ES-I3 (cell line): ENCODE results near the gene KRT7.

Experiments used
- H3K36me3 ChIP-seq: 2 replicates; pipeline ENCODE4 v1.6.1; 2013; ENCODE audit warnings: mild to moderate bottlenecking, low read length, control low read depth, moderate library complexity; ENCODE audit not compliant: insufficient read depth
- H3K4me1 ChIP-seq: 2 replicates; pipeline ENCODE4 v1.6.1; 2013; ENCODE audit warnings: mild to moderate bottlenecking, control low read depth, low read length; ENCODE audit not compliant: insufficient read depth
- H3K9ac ChIP-seq: 2 replicates; pipeline ENCODE4 v1.6.1; 2013; ENCODE audit warnings: low read depth, mild to moderate bottlenecking, low read length, moderate library complexity
- H3K9me3 ChIP-seq: 2 replicates; pipeline ENCODE4 v1.6.1; 2013; ENCODE audit warnings: mild to moderate bottlenecking, low read length, moderate library complexity; ENCODE audit not compliant: control insufficient read depth, insufficient read depth

KRT7 gene

DNA sequence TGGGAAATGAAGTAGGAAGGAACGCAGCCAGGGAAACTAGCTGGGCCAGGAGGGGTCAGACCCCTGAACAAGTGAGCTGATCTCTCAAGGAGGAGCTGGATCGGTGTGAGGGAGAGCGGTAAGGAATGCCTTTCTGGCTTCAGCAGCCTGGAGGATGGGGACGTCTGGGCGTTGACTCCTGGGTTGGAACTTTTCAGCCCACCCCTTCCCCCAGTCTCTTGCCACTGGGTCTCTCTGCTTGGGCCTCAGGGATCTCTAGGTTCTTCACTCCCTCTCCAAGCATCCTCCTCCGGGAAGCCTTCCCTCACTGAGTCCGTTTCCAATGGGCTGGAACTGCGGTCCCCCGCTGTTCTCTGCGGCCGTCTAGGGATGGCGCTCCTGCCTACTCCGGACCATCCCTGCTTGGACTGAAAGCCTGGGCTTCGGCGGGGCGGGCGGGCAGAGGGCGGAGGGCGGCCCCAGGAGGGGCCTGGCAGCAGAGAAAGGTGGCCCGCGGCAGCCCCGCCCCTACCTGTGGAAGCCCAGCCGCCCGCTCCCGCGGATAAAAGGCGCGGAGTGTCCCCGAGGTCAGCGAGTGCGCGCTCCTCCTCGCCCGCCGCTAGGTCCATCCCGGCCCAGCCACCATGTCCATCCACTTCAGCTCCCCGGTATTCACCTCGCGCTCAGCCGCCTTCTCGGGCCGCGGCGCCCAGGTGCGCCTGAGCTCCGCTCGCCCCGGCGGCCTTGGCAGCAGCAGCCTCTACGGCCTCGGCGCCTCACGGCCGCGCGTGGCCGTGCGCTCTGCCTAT lies at the start of gene KRT7:
KRT7 (plus strand) TSS at position 570 of the 788 bp plus-strand sequence; CDS start at position 624, 54 bp downstream.
- peak within 1 kb of the TSS; percentile 39; the same call in 1 of the 2 replicates for H3K9ac ChIP-seq
- no peaks in the 10 kb centered on the region for H3K36me3 ChIP-seq
- no peaks in the 10 kb centered on the region for H3K9me3 ChIP-seq
- peaks cover 25% of the 10 kb centered on the region for H3K4me1 ChIP-seq

- Histone ChIP-seq H3K9ac (no peak overlapping the region), H3K36me3 (no peaks in the 10 kb centered on the region), H3K9me3 (no peaks in the 10 kb centered on the region), H3K4me1 (peaks cover 51% of the 10 kb centered on the region)
These were observed 49.5 kb upstream of the KRT7 start for GRCh38 chr12:52183544-52183910.

- H3K9me3 ChIP-seq: no peaks in the 10 kb centered on the region
- H3K9ac ChIP-seq: no peak overlapping the region
- peaks cover 53% of the 10 kb centered on the region for H3K4me1 ChIP-seq
- no peaks in the 10 kb centered on the region for H3K36me3 ChIP-seq
These were observed 49.1 kb upstream of the KRT7 start for GRCh38 chr12:52183971-52184370.

DNA sequence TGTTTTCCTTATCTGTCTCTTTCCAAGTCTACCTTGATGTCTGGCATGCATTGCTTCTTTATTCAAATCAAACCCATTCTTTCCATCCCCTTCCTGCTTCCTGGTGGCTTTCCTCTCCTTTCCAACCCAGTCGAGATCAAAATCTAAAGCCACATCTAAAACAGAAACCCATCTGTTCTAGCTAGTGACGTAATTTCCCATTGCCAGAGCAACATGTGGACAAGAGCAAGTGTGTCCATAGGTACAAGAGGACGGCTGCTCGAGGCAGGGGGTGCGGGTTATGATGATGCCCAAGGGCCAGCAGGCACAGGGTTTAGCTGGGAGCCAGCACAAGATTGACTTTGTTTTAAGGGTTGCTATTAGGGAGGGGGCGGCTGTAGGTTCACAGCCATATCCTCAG lies 48.2 kb upstream of the KRT7 start:
- Histone ChIP-seq H3K9ac (no peak overlapping the region), H3K36me3 (no peaks in the 10 kb centered on the region), H3K9me3 (no peaks in the 10 kb centered on the region), H3K4me1 (peaks cover 57% of the 10 kb centered on the region)

DNA sequence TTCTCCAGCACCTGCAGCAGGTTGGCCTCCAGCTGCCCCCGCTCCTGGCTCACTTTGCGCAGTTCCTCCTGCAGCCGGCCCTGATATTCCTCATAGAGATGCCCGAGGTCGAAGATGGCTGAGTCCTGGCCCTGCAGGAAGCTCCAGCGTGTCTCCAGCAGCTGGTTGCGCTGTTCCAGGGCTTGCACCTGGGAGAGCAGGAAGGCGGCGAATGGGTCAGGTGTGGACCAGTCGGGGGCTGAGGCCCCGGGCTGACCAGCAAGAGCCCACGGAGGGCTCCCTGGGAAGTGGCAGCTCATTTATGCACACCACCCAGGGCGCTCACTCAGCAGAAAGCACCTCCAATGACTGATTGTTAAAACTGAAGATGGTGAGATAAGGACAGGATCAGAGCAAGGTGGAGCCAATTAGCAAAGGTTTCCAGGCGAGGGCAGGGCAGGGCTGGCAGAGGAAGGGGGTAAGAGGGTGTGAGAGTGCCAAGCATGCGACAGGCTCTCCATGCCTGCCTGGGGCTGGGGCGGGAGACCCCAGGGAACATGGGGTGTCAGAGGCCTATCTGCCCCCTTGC lies 47.6 kb upstream of the KRT7 start:
- Histone ChIP-seq H3K4me1 (peaks cover 57% of the 10 kb centered on the region), H3K36me3 (no peaks in the 10 kb centered on the region), H3K9ac (no peak overlapping the region), H3K9me3 (no peaks in the 10 kb centered on the region)

GRCh38 chr12:52186118-52186840 lies 46.8 kb upstream of the KRT7 start:
- Histone ChIP-seq H3K9me3 (no peaks in the 10 kb centered on the region), H3K9ac (no peak overlapping the region), H3K4me1 (peaks cover 57% of the 10 kb centered on the region), H3K36me3 (no peaks in the 10 kb centered on the region)

DNA sequence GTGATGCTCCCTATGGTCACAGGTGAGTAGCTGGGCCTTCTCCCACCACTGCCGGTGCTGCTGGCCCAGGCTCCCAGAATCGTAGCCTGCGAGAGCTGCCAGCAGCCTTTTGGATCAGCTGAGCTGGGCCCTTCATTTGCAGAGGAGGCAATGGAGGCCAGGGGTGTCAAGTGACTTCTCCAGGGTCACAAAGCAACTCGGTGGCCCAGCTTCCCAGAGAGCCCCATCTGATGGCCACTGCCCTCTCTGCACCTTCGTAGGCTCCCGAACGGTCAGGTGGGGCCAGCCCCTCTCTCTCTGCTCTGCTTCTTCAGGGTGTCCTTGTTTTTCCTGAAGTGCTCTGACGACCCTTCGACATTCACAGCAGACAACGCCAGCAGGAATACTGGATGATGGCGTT lies 45.8 kb upstream of the KRT7 start:
- Histone ChIP-seq H3K9ac (no peak overlapping the region), H3K9me3 (no peaks in the 10 kb centered on the region), H3K36me3 (no peaks in the 10 kb centered on the region), H3K4me1 (peaks cover 49% of the 10 kb centered on the region)

DNA sequence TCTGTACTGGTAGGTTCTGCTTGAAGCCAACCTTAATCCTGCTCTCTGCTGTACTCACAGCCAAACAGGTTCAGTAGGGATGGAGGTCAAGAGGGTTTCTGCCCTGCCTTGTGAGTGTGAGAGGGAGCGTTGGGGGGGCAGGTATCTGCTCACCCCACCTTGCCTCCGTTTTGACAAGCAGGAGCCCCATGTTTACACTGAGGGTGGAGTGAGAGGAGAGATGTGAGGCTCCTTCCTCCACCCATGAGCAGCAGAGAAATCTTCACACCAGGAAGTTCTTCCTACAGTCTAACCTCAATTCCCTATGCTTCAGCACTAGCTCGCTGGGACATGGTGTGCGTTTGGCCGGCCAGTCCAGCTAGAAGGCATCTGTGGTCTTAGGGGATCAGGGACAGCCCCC lies 45.4 kb upstream of the KRT7 start:
- Histone ChIP-seq H3K9me3 (no peaks in the 10 kb centered on the region), H3K4me1 (peaks cover 50% of the 10 kb centered on the region), H3K36me3 (no peaks in the 10 kb centered on the region), H3K9ac (no peak overlapping the region)

- Histone ChIP-seq H3K9ac (no peak overlapping the region), H3K9me3 (no peaks in the 10 kb centered on the region), H3K36me3 (no peaks in the 10 kb centered on the region), H3K4me1 (peaks cover 41% of the 10 kb centered on the region)
These were observed 44.4 kb upstream of the KRT7 start for GRCh38 chr12:52188658-52189057.

- H3K9me3 ChIP-seq: no peaks in the 10 kb centered on the region
- peaks cover 43% of the 10 kb centered on the region for H3K4me1 ChIP-seq
- H3K36me3 ChIP-seq: no peaks in the 10 kb centered on the region
- no peak overlapping the region for H3K9ac ChIP-seq
These were observed 43.5 kb upstream of the KRT7 start for GRCh38 chr12:52189376-52190174.

DNA sequence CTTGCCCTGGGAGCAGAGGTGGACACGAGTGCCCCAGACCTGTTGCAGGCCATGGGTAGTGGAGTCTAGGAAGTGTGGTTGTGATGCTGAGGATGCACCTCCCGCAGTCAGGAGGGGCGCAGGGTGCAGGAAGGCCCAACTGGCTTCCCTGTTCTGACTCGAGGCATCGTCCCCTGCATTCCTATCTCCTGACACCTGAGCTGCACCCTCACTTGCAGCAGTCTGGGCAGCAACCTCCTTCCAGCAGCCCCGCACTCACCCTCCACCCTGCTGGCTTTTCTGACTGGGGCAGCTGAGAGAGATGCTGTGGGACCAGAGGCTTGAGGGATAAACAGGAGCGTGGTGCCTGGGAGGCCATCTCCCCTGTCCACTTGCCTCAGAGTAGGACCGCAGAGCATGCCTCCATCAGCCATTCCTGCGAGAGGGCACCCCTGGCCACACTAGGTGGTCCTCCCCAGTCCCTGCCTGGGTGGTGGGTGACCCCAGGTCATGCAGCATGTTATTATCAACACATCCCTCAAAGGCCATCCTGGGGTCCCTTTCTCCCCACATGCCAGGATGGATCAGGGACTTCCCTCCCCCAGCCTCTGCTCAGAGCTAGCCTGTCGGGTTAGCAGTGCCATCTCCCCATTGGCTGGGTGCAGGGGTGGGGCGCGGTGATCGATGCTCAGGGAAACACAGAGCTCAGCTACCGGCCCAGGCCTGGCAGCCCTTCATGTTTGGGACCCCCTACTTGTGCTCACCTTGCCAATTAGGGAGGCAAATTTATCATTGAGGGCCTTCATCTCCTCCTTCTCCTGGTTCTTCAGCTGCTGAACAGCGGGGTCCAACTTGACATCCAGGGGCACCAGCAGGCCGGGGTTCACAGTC lies 41.9 kb upstream of the KRT7 start:
- no peak overlapping the region for H3K9ac ChIP-seq
- peaks cover 34% of the 10 kb centered on the region for H3K4me1 ChIP-seq
- no peaks in the 10 kb centered on the region for H3K36me3 ChIP-seq
- no peaks in the 10 kb centered on the region for H3K9me3 ChIP-seq

DNA sequence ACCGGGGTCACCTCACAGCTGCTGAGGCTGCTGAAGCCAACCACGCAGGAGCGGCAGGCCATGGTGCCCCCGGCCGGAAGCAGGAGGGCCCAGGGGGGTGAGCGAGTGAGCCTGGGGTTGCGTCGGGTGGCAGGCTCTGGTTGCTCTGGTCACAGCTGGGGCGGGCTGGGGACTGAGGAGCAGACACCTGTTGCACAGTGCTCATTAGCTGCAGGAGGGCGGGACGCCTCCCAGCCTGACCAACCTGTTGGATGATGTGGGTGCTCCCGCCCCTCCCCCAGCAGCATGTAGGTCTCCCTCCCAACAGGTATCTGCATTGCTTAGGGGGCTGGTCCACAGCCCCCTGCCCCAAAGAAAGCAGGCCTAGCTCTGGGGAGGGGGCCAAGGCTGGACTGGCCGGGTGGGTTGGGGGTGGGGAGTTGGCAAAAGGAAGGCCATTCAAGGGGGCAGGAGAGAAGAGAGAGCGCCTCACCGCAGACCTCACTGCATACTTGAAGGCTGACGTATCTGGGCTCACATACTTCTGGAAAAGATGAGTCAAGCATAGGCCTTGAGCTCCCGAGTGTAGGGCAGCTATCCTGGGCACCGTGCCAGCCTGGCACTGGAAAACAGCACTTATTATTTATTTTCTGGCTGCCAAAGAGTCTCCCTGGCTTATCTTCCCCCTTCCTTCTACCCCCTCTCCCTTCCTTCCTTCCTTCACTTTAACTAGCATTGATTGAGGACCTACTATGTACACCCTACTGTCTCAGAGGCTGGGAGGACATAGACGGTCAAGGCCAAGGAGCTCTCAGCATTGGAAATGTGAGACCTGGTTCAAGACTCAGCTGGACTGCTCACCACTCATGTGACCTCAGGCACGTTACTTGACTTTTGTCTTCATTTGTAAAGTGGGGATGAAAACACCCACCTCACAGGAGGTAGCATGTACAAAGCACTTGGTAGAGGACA lies 40.9 kb upstream of the KRT7 start, which contains the start of gene KRT80:
KRT80 (minus strand) TSS at position 174 of the 951 bp plus-strand sequence; CDS start at position 62, 112 bp downstream.
- Histone ChIP-seq H3K9ac (no peak within 1 kb of the TSS), H3K36me3 (no peaks in the 10 kb centered on the region), H3K4me1 (peaks cover 25% of the 10 kb centered on the region), H3K9me3 (no peaks in the 10 kb centered on the region)

DNA sequence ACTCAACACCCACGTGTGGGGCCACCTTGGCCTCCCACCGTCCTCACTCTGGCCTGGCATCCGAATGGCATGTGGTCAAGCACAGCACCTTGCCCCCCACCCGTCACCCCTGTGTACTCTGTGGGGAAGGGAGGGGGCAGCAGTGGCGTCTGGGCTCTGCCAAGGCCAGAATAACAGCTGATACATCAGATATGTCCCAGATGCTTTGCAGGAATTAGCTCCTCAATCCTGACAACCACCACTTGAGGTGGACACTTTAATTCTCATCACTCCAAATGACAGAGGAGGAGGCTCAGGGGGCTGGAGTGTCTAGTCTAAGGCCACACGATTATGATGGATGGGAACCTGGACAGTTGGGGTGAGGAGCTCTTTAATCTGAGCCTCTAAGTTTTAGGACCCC lies 39.5 kb upstream of the KRT7 start:
- no peak overlapping the region for H3K9ac ChIP-seq
- peaks cover 20% of the 10 kb centered on the region for H3K4me1 ChIP-seq
- no peaks in the 10 kb centered on the region for H3K36me3 ChIP-seq
- no peaks in the 10 kb centered on the region for H3K9me3 ChIP-seq
